ENCODE results near the gene KRTAP13-3. TPM values are rescaled to one million over a fixed set of nuclear protein-coding genes. Genes with fewer than 3 reads are reported as not detected.

Gene KRTAP13-3
- total RNA-seq, 4 donors from 2014 or later: not detected

- 61 to 62% methylated on average over 1 of the region's 1 CpG for WGBS, 2 donors
- Histone ChIP-seq H3K27ac (no peak overlapping the region), H3K9me3 (no peaks in the 10 kb centered on the region), H3K4me1 (no peaks in the 10 kb centered on the region), H3K36me3 (no peaks in the 10 kb centered on the region), H3K4me3 (no peak overlapping the region), H3K27me3 (no peaks in the 10 kb centered on the region)
- TF ChIP-seq POLR2A (IDR thresholded peaks at IDR 0.05): no peak
- no peak for TF ChIP-seq EP300 (IDR thresholded peaks at IDR 0.05)
- TF ChIP-seq, protein P1, sequence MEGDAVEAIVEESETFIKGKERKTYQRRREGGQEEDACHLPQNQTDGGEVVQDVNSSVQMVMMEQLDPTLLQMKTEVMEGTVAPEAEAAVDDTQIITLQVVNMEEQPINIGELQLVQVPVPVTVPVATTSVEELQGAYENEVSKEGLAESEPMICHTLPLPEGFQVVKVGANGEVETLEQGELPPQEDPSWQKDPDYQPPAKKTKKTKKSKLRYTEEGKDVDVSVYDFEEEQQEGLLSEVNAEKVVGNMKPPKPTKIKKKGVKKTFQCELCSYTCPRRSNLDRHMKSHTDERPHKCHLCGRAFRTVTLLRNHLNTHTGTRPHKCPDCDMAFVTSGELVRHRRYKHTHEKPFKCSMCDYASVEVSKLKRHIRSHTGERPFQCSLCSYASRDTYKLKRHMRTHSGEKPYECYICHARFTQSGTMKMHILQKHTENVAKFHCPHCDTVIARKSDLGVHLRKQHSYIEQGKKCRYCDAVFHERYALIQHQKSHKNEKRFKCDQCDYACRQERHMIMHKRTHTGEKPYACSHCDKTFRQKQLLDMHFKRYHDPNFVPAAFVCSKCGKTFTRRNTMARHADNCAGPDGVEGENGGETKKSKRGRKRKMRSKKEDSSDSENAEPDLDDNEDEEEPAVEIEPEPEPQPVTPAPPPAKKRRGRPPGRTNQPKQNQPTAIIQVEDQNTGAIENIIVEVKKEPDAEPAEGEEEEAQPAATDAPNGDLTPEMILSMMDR (IDR thresholded peaks at IDR 0.05): no peak
- no peak for DNase-seq (ENCODE audit: low spot score in 2 of 2)
Observed at GRCh38 chr21:30444204-30444603, 18.5 kb upstream of the KRTAP13-3 start.

GRCh38 chr21:30443226-30443625, 17.5 kb upstream of the KRTAP13-3 start:
- Histone ChIP-seq H3K27me3 (no peaks in the 10 kb centered on the region), H3K27ac (no peak overlapping the region)
- no peak for DNase-seq (ENCODE audit: low spot score in 2 of 2)

GRCh38 chr21:30439975-30440374, 14.2 kb upstream of the KRTAP13-3 start, which contains the start of gene KRTAP15-1:
KRTAP15-1 (plus strand) TSS chr21:30440275; CDS start chr21:30440328, 53 bp downstream.
- H3K9me3 ChIP-seq: no peaks in the 10 kb centered on the region
- no peak for DNase-seq (ENCODE audit: low spot score in 2 of 2)
- TF ChIP-seq EP300 (IDR thresholded peaks at IDR 0.05): no peak
- no peak for TF ChIP-seq POLR2A (IDR thresholded peaks at IDR 0.05)
- TF ChIP-seq, protein P1 (IDR thresholded peaks at IDR 0.05): no peak
- H3K4me1 ChIP-seq: no peaks in the 10 kb centered on the region
- no peaks in the 10 kb centered on the region for H3K36me3 ChIP-seq
- no peak within 1 kb of the TSS for H3K4me3 ChIP-seq
- H3K27ac ChIP-seq: no peak within 1 kb of the TSS
- no peaks in the 10 kb centered on the region for H3K27me3 ChIP-seq
- WGBS, 2 donors: 93 to 98% methylated on average over 5 of the region's 5 CpGs

More at GRCh38 chr21:30443226-30443625, 17.5 kb upstream of the KRTAP13-3 start:
- no peaks in the 10 kb centered on the region for H3K4me1 ChIP-seq
- TF ChIP-seq EP300 (IDR thresholded peaks at IDR 0.05) (no peak), POLR2A (IDR thresholded peaks at IDR 0.05) (no peak)
- TF ChIP-seq, protein P1 (IDR thresholded peaks at IDR 0.05): no peak
- H3K4me3 ChIP-seq: no peak overlapping the region
- H3K9me3 ChIP-seq: no peaks in the 10 kb centered on the region
- no peaks in the 10 kb centered on the region for H3K36me3 ChIP-seq

GRCh38 chr21:30437010-30437565, 11.4 kb upstream of the KRTAP13-3 start:
- WGBS, 2 donors: 82 to 87% methylated on average over 3 of the region's 3 CpGs

GRCh38 chr21:30434033-30434631, 8.4 kb upstream of the KRTAP13-3 start:
- 34 to 38% methylated on average over 10 of the region's 10 CpGs for WGBS, 2 donors
- H3K4me3 ChIP-seq: no peak overlapping the region
- H3K4me1 ChIP-seq: peaks cover 0 to 4% (median 0%) of the 10 kb centered on the region in 4 donors
- H3K27me3 ChIP-seq: no peaks in the 10 kb centered on the region
- no peaks in the 10 kb centered on the region for H3K36me3 ChIP-seq
- H3K27ac ChIP-seq: no peak overlapping the region
- peak in 1 of 2 donors; percentile 13 for DNase-seq (ENCODE audit: low spot score in 2 of 2)
- H3K9me3 ChIP-seq: no peaks in the 10 kb centered on the region
- TF ChIP-seq POLR2A (IDR thresholded peaks at IDR 0.05): no peak
- TF ChIP-seq, protein P1 (IDR thresholded peaks at IDR 0.05): peak in 4 of 5 experiments; percentile 20 to 42 (median 36)

More at GRCh38 chr21:30437010-30437565, 11.4 kb upstream of the KRTAP13-3 start:
- Histone ChIP-seq H3K36me3 (no peaks in the 10 kb centered on the region), H3K4me3 (no peak overlapping the region), H3K4me1 (no peaks in the 10 kb centered on the region), H3K27me3 (no peaks in the 10 kb centered on the region), H3K9me3 (no peaks in the 10 kb centered on the region), H3K27ac (no peak overlapping the region)
- DNase-seq (ENCODE audit: low spot score in 2 of 2): no peak
- TF ChIP-seq, protein P1 (IDR thresholded peaks at IDR 0.05): no peak
- TF ChIP-seq EP300 (IDR thresholded peaks at IDR 0.05) (no peak), POLR2A (IDR thresholded peaks at IDR 0.05) (no peak)

All from tibial nerve (tissue), 4 donors.